Measurements from ENCODE around the gene ACAD11. TPM values are rescaled to one million over a fixed set of nuclear protein-coding genes. Genes with fewer than 3 reads are reported as not detected.

Gene ACAD11
- total RNA-seq, 1 experiment from 2014 or later: 15.6 TPM

DNA sequence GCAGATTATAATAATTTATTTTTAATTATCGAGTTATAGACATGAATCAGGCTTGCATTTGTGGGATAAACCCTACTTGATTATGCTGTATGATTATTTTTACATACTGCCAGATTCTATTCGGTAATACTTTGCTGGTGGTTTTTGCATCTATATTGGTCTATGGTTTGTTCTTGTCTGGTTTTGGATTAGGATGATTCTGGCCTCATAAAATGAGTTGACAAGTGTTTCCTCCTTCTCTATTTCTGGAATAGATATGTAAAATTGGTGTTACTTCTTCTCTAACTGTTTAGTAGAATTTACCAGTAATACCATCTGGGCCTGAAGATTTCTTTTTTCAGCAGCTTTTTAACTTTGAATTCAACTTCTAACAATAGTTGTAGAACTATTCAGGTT, 95.5 kb downstream of the ACAD11 start:
- no peaks in the 10 kb centered on the region for H3K79me1 ChIP-seq (ENCODE audit: insufficient read depth, low read depth, low read length, poor library complexity, severe bottlenecking)
- WGBS (ENCODE audit: extremely low coverage, insufficient read length, low lambda C conversion rate): no CpG with 5 or more reads among the region's 2 CpGs
- H3K27me3 Mint-ChIP-seq (ENCODE audit: low read depth): no peaks in the 10 kb centered on the region
- H2AK5ac ChIP-seq (ENCODE audit: insufficient read length, low read length): no peak overlapping the region
- TF ChIP-seq, protein P1, sequence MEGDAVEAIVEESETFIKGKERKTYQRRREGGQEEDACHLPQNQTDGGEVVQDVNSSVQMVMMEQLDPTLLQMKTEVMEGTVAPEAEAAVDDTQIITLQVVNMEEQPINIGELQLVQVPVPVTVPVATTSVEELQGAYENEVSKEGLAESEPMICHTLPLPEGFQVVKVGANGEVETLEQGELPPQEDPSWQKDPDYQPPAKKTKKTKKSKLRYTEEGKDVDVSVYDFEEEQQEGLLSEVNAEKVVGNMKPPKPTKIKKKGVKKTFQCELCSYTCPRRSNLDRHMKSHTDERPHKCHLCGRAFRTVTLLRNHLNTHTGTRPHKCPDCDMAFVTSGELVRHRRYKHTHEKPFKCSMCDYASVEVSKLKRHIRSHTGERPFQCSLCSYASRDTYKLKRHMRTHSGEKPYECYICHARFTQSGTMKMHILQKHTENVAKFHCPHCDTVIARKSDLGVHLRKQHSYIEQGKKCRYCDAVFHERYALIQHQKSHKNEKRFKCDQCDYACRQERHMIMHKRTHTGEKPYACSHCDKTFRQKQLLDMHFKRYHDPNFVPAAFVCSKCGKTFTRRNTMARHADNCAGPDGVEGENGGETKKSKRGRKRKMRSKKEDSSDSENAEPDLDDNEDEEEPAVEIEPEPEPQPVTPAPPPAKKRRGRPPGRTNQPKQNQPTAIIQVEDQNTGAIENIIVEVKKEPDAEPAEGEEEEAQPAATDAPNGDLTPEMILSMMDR (conservative IDR thresholded peaks at IDR 0.05): no peak
- H3K4ac ChIP-seq (ENCODE audit: low read depth, low read length): no peak overlapping the region
- H3K4me1 Mint-ChIP-seq: peaks cover 6 to 11% of the 10 kb centered on the region in 2 experiments; a peak in 3 of 4 replicates
- H3K56ac ChIP-seq (ENCODE audit: insufficient read length, low read depth, low read length): no peak overlapping the region
- H2AFZ ChIP-seq (ENCODE audit: low read length): no peak overlapping the region
- no peaks in the 10 kb centered on the region for H3K23me2 ChIP-seq (ENCODE audit: insufficient read length, low read depth, low read length, poor library complexity, severe bottlenecking)
- H4K5ac ChIP-seq (ENCODE audit: insufficient read length, low read depth, low read length): no peak overlapping the region
- no peak overlapping the region for H4K8ac ChIP-seq (replicated peaks; ENCODE audit: insufficient read length, low read depth, low read length)
- H3T11ph ChIP-seq (ENCODE audit: low read length): no peak overlapping the region
- H3K4me3 Mint-ChIP-seq: no peak overlapping the region
- H3K14ac ChIP-seq (ENCODE audit: insufficient read depth, low read length): no peak overlapping the region
- no peak overlapping the region for H3K27ac ChIP-seq (ENCODE audit: insufficient read length, low read depth, low read length)
- H3K36me3 Mint-ChIP-seq (ENCODE audit: insufficient read depth in 1 of 3, low read depth in 3 of 3): peaks cover 0 to 7% (median 5%) of the 10 kb centered on the region in 3 experiments; a peak in 6 of 7 replicates
- H3K4me2 ChIP-seq (ENCODE audit: insufficient read depth, insufficient read length, low read length): no peak overlapping the region
- H3K4me1 ChIP-seq (ENCODE audit: insufficient read depth, low read length): no peaks in the 10 kb centered on the region
- no peak overlapping the region for H3K27ac Mint-ChIP-seq
- H3K23ac ChIP-seq (ENCODE audit: insufficient read length, low read depth, low read length): no peak overlapping the region
- no peak overlapping the region for H2BK15ac ChIP-seq (ENCODE audit: low read depth, low read length)
- no peaks in the 10 kb centered on the region for H3K79me2 ChIP-seq (ENCODE audit: insufficient read depth, low read length)
- H2BK20ac ChIP-seq (ENCODE audit: low read depth, low read length, poor library complexity, severe bottlenecking): no peak overlapping the region
- no peak overlapping the region for H2BK120ac ChIP-seq (ENCODE audit: low read depth, low read length, poor library complexity, severe bottlenecking)
- no peaks in the 10 kb centered on the region; a peak in 1 of 5 replicates for H3K9me3 Mint-ChIP-seq
- no peaks in the 10 kb centered on the region for H3K9me3 ChIP-seq (ENCODE audit: control insufficient read depth, low read depth, low read length)
- H3K27me3 ChIP-seq (ENCODE audit: insufficient read depth, low read length): no peaks in the 10 kb centered on the region
- no peak for DNase-seq
- H3K18ac ChIP-seq (ENCODE audit: insufficient read length, low read depth, low read length): no peak overlapping the region
- no peak overlapping the region for H2BK12ac ChIP-seq (ENCODE audit: insufficient read length, low read depth, low read length)
- no peaks in the 10 kb centered on the region for H4K20me1 ChIP-seq (ENCODE audit: control insufficient read depth, insufficient read depth, insufficient read length)
- H2BK5ac ChIP-seq (ENCODE audit: insufficient read length, low read length): no peak overlapping the region
- H4K91ac ChIP-seq (ENCODE audit: insufficient read length, low read depth, low read length): no peak overlapping the region
- no peak overlapping the region for H3K9ac ChIP-seq (ENCODE audit: extremely low read depth, insufficient read length, low read length)
